Left lung (tissue), 10 donors: ENCODE results near the gene TTLL10. TPM values are rescaled to one million over a fixed set of nuclear protein-coding genes. Genes with fewer than 3 reads are reported as not detected.

Experiments
- ATAC-seq: fragments of 200-7000 bp; cut with Tn5 transposase; one replicate; pipeline ENCODE4 v1.9.1; 2020; ENCODE audit warnings: moderate library complexity
- DNase-seq, 4 donors: peaks; one replicate each; pipeline ENCODE4 v3.0.0-alpha.2; 2013 to 2020
- H3K27ac ChIP-seq, 2 donors: fragments of 200-600 bp; sonication (generic) in 1 of 2; one replicate each; pipeline versions ENCODE4 v1.5.0 to v1.8.0; 2020 to 2021
- H3K27me3 ChIP-seq, 2 donors: fragments of 200-600 bp; sonication (generic) in 1 of 2; one replicate each; pipeline versions ENCODE4 v1.5.0 to v1.8.0; 2020 to 2021
- H3K36me3 ChIP-seq, 2 donors: fragments of 200-600 bp; sonication (generic) in 1 of 2; one replicate each; pipeline versions ENCODE4 v1.5.0 to v1.8.0; 2020 to 2021
- H3K4me1 ChIP-seq, 2 donors: fragments of 200-600 bp; one replicate each; pipeline ENCODE4 v1.8.0; 2021
- H3K4me3 ChIP-seq, 2 donors: fragments of 200-600 bp; sonication (generic) in 1 of 2; one replicate each; pipeline versions ENCODE4 v1.5.0 to v1.8.0; 2020 to 2021; ENCODE audit warnings: mild to moderate bottlenecking in 1 of 2
- H3K9me3 ChIP-seq, 2 donors: fragments of 200-600 bp; sonication (generic) in 1 of 2; one replicate each; pipeline versions ENCODE4 v1.5.0 to v1.8.0; 2020 to 2021
- CTCF ChIP-seq, 2 donors: fragments of 200-600 bp; sonication (generic) in 1 of 2; IDR thresholded peaks; one replicate each; pipeline versions ENCODE4 v1.5.0 to v1.8.0; 2021; ENCODE audit warnings: antibody characterized with exemption in 2 of 2
- intact Hi-C, 2 donors: fragments of 100-400 bp; cut with DNase I; formaldehyde crosslinking; loops; one replicate each; pipeline versions ENCODE4 v1.11.2 to v1.14.2; 2022
- polyA plus RNA-seq, 6 donors: library from polyadenylated mRNA; unstranded; fragments of 120-200 nt; gene quantifications; one replicate each; pipeline ENCODE4 v1.2.1, GENCODE V29; 2013; ENCODE audit not compliant: insufficient read length in 6 of 6
- total RNA-seq, 2 donors: library from RNA; stranded (reverse); fragmentation: NEBNext Ultra II Directional; extraction: Animal tissue kit (Norgen Biotek cat#: 25700); gene quantifications; one replicate each; pipeline ENCODE4 v1.2.1, GENCODE V29; 2021
- donor health status: DM: no; HTN: yes; CAD: no.
- donor health status: DM: no; HTN: no; CAD: no.

Gene TTLL10
- total and polyA plus RNA-seq, 8 donors: 0.17 to 4.6 (median 1.7) TPM

- Histone ChIP-seq H3K27ac (peak within 1 kb of the TSS; percentile 88), H3K27me3 (peaks cover 0 to 5% of the 10 kb centered on the region in 2 donors), H3K9me3 (no peaks in the 10 kb centered on the region), H3K36me3 (peaks cover 0 to 35% of the 10 kb centered on the region in 2 donors), H3K4me1 (peaks cover 5 to 38% of the 10 kb centered on the region in 2 donors), H3K4me3 (peak within 1 kb of the TSS; percentile 80 to 97)
- intact Hi-C loops: no loop called here
- no peak for TF ChIP-seq CTCF (IDR thresholded peaks at IDR 0.05)
- ATAC-seq: peak; percentile 98
- peak; percentile 95 to 98 (median 98) for DNase-seq
Measured at GRCh38 chr1:1231400-1232207, 57.9 kb downstream of the TTLL10 start, which contains the start of gene SDF4. TSS of gene SDF4 (minus strand) at chr1:1232001. CDS start at chr1:1228772, 3,229 bp downstream.

DNA sequence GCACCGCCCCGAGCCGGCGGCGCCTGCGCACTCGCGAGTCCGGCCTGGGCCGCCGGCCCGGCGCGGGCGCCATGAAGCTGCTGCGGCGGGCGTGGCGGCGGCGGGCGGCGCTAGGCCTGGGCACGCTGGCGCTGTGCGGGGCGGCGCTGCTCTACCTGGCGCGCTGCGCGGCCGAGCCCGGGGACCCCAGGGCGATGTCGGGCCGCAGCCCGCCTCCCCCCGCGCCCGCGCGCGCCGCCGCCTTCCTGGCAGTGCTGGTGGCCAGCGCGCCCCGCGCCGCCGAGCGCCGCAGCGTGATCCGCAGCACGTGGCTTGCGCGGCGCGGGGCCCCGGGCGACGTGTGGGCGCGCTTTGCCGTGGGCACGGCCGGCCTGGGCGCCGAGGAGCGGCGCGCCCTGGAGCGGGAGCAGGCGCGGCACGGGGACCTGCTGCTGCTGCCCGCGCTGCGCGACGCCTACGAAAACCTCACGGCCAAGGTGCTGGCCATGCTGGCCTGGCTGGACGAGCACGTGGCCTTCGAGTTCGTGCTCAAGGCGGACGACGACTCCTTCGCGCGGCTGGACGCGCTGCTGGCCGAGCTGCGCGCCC, 58.6 kb downstream of the TTLL10 start, which contains the start of gene B3GALT6:
B3GALT6 (plus strand) TSS at position 30 of the 588 bp plus-strand sequence; CDS start at position 72, 42 bp downstream.
- Histone ChIP-seq H3K27ac (peak within 1 kb of the TSS; percentile 88), H3K4me1 (peaks cover 5 to 38% of the 10 kb centered on the region in 2 donors), H3K9me3 (no peaks in the 10 kb centered on the region), H3K36me3 (peaks cover 0 to 28% of the 10 kb centered on the region in 2 donors), H3K27me3 (peaks cover 1 to 12% of the 10 kb centered on the region in 2 donors), H3K4me3 (peak within 1 kb of the TSS; percentile 80 to 97)
- DNase-seq (no peak), ATAC-seq (no peak)
- intact Hi-C loops: no loop called here
- no peak for TF ChIP-seq CTCF (IDR thresholded peaks at IDR 0.05)

DNA sequence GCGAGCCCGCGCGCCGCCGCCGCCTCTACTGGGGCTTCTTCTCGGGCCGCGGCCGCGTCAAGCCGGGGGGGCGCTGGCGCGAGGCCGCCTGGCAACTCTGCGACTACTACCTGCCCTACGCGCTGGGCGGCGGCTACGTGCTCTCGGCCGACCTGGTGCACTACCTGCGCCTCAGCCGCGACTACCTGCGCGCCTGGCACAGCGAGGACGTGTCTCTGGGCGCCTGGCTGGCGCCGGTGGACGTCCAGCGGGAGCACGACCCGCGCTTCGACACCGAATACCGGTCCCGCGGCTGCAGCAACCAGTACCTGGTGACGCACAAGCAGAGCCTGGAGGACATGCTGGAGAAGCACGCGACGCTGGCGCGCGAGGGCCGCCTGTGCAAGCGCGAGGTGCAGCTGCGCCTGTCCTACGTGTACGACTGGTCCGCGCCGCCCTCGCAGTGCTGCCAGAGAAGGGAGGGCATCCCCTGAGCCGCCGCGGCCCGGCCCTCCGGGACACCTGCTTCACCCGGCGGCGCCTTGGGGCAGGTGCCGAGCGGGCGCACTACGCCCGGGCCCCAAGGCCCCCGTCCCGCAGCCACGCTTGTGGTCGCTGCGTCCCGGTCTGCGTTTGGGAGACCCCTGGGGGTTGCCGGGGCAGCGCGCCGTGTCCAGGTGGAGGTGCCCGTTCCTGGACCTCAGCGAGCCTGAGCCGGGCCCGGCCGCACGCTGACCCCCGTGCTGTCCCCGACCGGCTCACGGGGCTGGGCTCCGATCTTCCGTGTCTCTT, 59.3 kb downstream of the TTLL10 start:
- Histone ChIP-seq H3K4me3 (peak overlapping the region; percentile 28 to 40), H3K9me3 (no peaks in the 10 kb centered on the region), H3K27me3 (peaks cover 8 to 19% of the 10 kb centered on the region in 2 donors), H3K36me3 (peaks cover 0 to 21% of the 10 kb centered on the region in 2 donors), H3K4me1 (peaks cover 5 to 38% of the 10 kb centered on the region in 2 donors), H3K27ac (no peak overlapping the region)
- intact Hi-C loops: no loop called here
- TF ChIP-seq CTCF (IDR thresholded peaks at IDR 0.05): no peak
- DNase-seq (no peak), ATAC-seq (no peak)

- peaks cover 14 to 25% of the 10 kb centered on the region in 2 donors for H3K27me3 ChIP-seq
- no peak overlapping the region for H3K27ac ChIP-seq
- peaks cover 0 to 16% of the 10 kb centered on the region in 2 donors for H3K36me3 ChIP-seq
- no peaks in the 10 kb centered on the region for H3K9me3 ChIP-seq
- TF ChIP-seq CTCF (IDR thresholded peaks at IDR 0.05): no peak
- DNase-seq (no peak), ATAC-seq (no peak)
- intact Hi-C loops: no loop called here
- H3K4me3 ChIP-seq: peak overlapping the region in 1 of 2 donors; percentile 40
- peaks cover 5 to 38% of the 10 kb centered on the region in 2 donors for H3K4me1 ChIP-seq
Measured at GRCh38 chr1:1233567-1233892, 59.9 kb downstream of the TTLL10 start.
